ENCODE data around the gene NOL3.
"Not testable (repeated sequence)": the region's sequence is repeated elsewhere in the genome, so short reads cannot be mapped to it uniquely, and the experiment has no call there.

- not testable (repeated sequence) for TF ChIP-seq CTCF (IDR thresholded peaks at IDR 0.05; ENCODE audit: insufficient read depth, low read depth, low read length); EZH2 (IDR thresholded peaks at IDR 0.05; ENCODE audit: insufficient read depth, low read length)
Observed at GRCh38 chr16:67122799-67123198, 47.5 kb upstream of the NOL3 start.
